Esophagus squamous epithelium (tissue), 4 donors: ENCODE data around the gene DGUOK.

ENCODE experiments used
- CTCF ChIP-seq, 6 experiments: fragments of 450-650 bp in 4 of 6; fragments of 200-600 bp in 2 of 6; sonication (generic) in 2 of 6; IDR thresholded peaks; one replicate each; pipeline ENCODE4 v1.5.1; 2016 to 2019; ENCODE audit warnings: antibody characterized with exemption in 6 of 6, mild to moderate bottlenecking in 4 of 6, moderate library complexity in 4 of 6
- POLR2A ChIP-seq, 4 donors: fragments of 450-650 bp; IDR thresholded peaks; one replicate each; pipeline ENCODE4 v1.6.1; 2017; ENCODE audit warnings: antibody characterized with exemption in 4 of 4, mild to moderate bottlenecking in 4 of 4, moderate library complexity in 3 of 4

GRCh38 chr2:73986085-73986681, 59.5 kb downstream of the DGUOK start:
- TF ChIP-seq CTCF (IDR thresholded peaks at IDR 0.05) (no peak), POLR2A (IDR thresholded peaks at IDR 0.05) (no peak)
